ENCODE results near the gene FMN1.

FMN1 gene

GRCh38 chr15:33043636-33044035 lies 150.9 kb downstream of the FMN1 start:
- H3K9me3 ChIP-seq = no peaks in the 10 kb centered on the region; the same call in 1 of the 2 replicates

GRCh38 chr15:33040496-33040895 lies 154.0 kb downstream of the FMN1 start:
- Histone ChIP-seq H3K9me3 (no peaks in the 10 kb centered on the region; the same call in 1 of the 2 replicates), H3K36me3 (no peaks in the 10 kb centered on the region), H3K4me3 (ENCODE audit: low read depth, low read length) (no peak overlapping the region), H3K4me1 (no peaks in the 10 kb centered on the region), H3K27me3 (no peaks in the 10 kb centered on the region)
- TF ChIP-seq CTCF (IDR thresholded peaks at IDR 0.05; ENCODE audit: low read depth, low read length) = no peak
- DNase-seq = no peak

More at GRCh38 chr15:33043636-33044035, 150.9 kb downstream of the FMN1 start:
- Histone ChIP-seq H3K4me3 (ENCODE audit: low read depth, low read length) (no peak overlapping the region), H3K4me1 (no peaks in the 10 kb centered on the region), H3K36me3 (no peaks in the 10 kb centered on the region), H3K27me3 (no peaks in the 10 kb centered on the region)
- TF ChIP-seq CTCF (IDR thresholded peaks at IDR 0.05; ENCODE audit: low read depth, low read length) = no peak
- DNase-seq = no peak

- DNase-seq = no peak
- H3K4me1 ChIP-seq = no peaks in the 10 kb centered on the region
- H3K27me3 ChIP-seq = no peaks in the 10 kb centered on the region
- H3K9me3 ChIP-seq = no peaks in the 10 kb centered on the region
- no peak for TF ChIP-seq CTCF (IDR thresholded peaks at IDR 0.05; ENCODE audit: low read depth, low read length)
- no peak overlapping the region for H3K4me3 ChIP-seq (ENCODE audit: low read depth, low read length)
- H3K36me3 ChIP-seq = no peaks in the 10 kb centered on the region
These were observed 159.9 kb downstream of the FMN1 start for GRCh38 chr15:33034588-33034987.

GRCh38 chr15:33032053-33032452 lies 162.5 kb downstream of the FMN1 start:
- no peak for DNase-seq
- no peak for TF ChIP-seq CTCF (IDR thresholded peaks at IDR 0.05; ENCODE audit: low read depth, low read length)
- Histone ChIP-seq H3K9me3 (no peaks in the 10 kb centered on the region), H3K4me3 (ENCODE audit: low read depth, low read length) (no peak overlapping the region), H3K4me1 (no peaks in the 10 kb centered on the region), H3K27me3 (no peaks in the 10 kb centered on the region), H3K36me3 (no peaks in the 10 kb centered on the region)

GRCh38 chr15:33031324-33031821 lies 163.1 kb downstream of the FMN1 start:
- H3K36me3 ChIP-seq = no peaks in the 10 kb centered on the region
- no peaks in the 10 kb centered on the region for H3K27me3 ChIP-seq
- no peak for TF ChIP-seq CTCF (IDR thresholded peaks at IDR 0.05; ENCODE audit: low read depth, low read length)
- no peaks in the 10 kb centered on the region for H3K9me3 ChIP-seq
- H3K4me1 ChIP-seq = no peaks in the 10 kb centered on the region
- DNase-seq = peak; percentile 54
- no peak overlapping the region for H3K4me3 ChIP-seq (ENCODE audit: low read depth, low read length)

GRCh38 chr15:33030315-33030714 lies 164.2 kb downstream of the FMN1 start:
- Histone ChIP-seq H3K36me3 (no peaks in the 10 kb centered on the region), H3K9me3 (no peaks in the 10 kb centered on the region), H3K4me1 (no peaks in the 10 kb centered on the region), H3K27me3 (no peaks in the 10 kb centered on the region), H3K4me3 (ENCODE audit: low read depth, low read length) (no peak overlapping the region)
- DNase-seq = no peak
- TF ChIP-seq CTCF (IDR thresholded peaks at IDR 0.05; ENCODE audit: low read depth, low read length) = no peak
